GM08714 (cell line): Measurements from ENCODE around the gene OR5AU1.

Source experiments
- H3K4me3 ChIP-seq: fragments of 200-500 bp; sonication (Bioruptor generic); 2 replicates; pipeline ENCODE4 v1.5.1; 2014; ENCODE audit warnings: mild to moderate bottlenecking, low read length, inconsistent platforms
- ZNF274 ChIP-seq: IDR thresholded peaks from 2 replicates; pipeline ENCODE4 v1.6.1; 2012; ENCODE audit warnings: mild to moderate bottlenecking, low read depth, low read length

OR5AU1 gene

GRCh38 chr14:21155963-21156362, at the start of gene OR5AU1:
Gene OR5AU1 (minus strand): TSS chr14:21156063. CDS start chr14:21155872, 191 bp downstream.
- no peak within 1 kb of the TSS for H3K4me3 ChIP-seq
- no peak for TF ChIP-seq ZNF274

GRCh38 chr14:21205026-21205677, 49.3 kb upstream of the OR5AU1 start:
- TF ChIP-seq ZNF274, result no peak

GRCh38 chr14:21204167-21205025, 48.5 kb upstream of the OR5AU1 start:
- H3K4me3 ChIP-seq, result no peak overlapping the region
- no peak for TF ChIP-seq ZNF274

More at GRCh38 chr14:21205026-21205677, 49.3 kb upstream of the OR5AU1 start:
- H3K4me3 ChIP-seq, result no peak overlapping the region

- no peak overlapping the region for H3K4me3 ChIP-seq
- TF ChIP-seq ZNF274, result no peak
These were observed 47.8 kb upstream of the OR5AU1 start for GRCh38 chr14:21203470-21204166.

GRCh38 chr14:21202463-21203358, 46.8 kb upstream of the OR5AU1 start:
- TF ChIP-seq ZNF274, result no peak
- no peak overlapping the region for H3K4me3 ChIP-seq

GRCh38 chr14:21201732-21202462, 46.0 kb upstream of the OR5AU1 start:
- H3K4me3 ChIP-seq, result no peak overlapping the region
- TF ChIP-seq ZNF274, result no peak

GRCh38 chr14:21200752-21201461, 45.0 kb upstream of the OR5AU1 start:
- no peak overlapping the region for H3K4me3 ChIP-seq
- no peak for TF ChIP-seq ZNF274

- TF ChIP-seq ZNF274, result no peak
- H3K4me3 ChIP-seq, result no peak overlapping the region
These were observed 44.0 kb upstream of the OR5AU1 start for GRCh38 chr14:21199611-21200560.

- no peak for TF ChIP-seq ZNF274
- H3K4me3 ChIP-seq, result no peak overlapping the region
These were observed 41.7 kb upstream of the OR5AU1 start for GRCh38 chr14:21197418-21198205.

GRCh38 chr14:21194597-21194996, 38.7 kb upstream of the OR5AU1 start:
- H3K4me3 ChIP-seq, result no peak overlapping the region
- no peak for TF ChIP-seq ZNF274

- no peak for TF ChIP-seq ZNF274
These were observed 37.1 kb upstream of the OR5AU1 start for GRCh38 chr14:21192875-21193535.

More at GRCh38 chr14:21192875-21193535, 37.1 kb upstream of the OR5AU1 start:
- no peak overlapping the region for H3K4me3 ChIP-seq
